ENCODE results near the gene CLTA.
"Not testable (repeated sequence)": the region's sequence is repeated elsewhere in the genome, so short reads cannot be mapped to it uniquely, and the experiment has no call there.

Gene CLTA

GRCh38 chr9:36159509-36159908 is 31.2 kb upstream of the CLTA start:
- DNase-seq, result not testable (repeated sequence)

GRCh38 chr9:36160126-36160525 is 30.6 kb upstream of the CLTA start:
- DNase-seq, result not testable (repeated sequence)

- no peak for DNase-seq
These were observed 29.5 kb upstream of the CLTA start for GRCh38 chr9:36161187-36161586.

- no peak for DNase-seq
These were observed 28.4 kb upstream of the CLTA start for GRCh38 chr9:36162211-36162738.

GRCh38 chr9:36163049-36163785 is 27.5 kb upstream of the CLTA start:
- no peak for DNase-seq

GRCh38 chr9:36163786-36164170 is 26.9 kb upstream of the CLTA start:
- DNase-seq, result no peak

GRCh38 chr9:36164372-36164771 is 26.3 kb upstream of the CLTA start:
- DNase-seq, result no peak

GRCh38 chr9:36164989-36165388 is 25.7 kb upstream of the CLTA start:
- no peak for DNase-seq

GRCh38 chr9:36165826-36166167 is 24.9 kb upstream of the CLTA start:
- DNase-seq, result no peak

GRCh38 chr9:36166168-36166927 is 24.4 kb upstream of the CLTA start:
- peak; percentile 68 for DNase-seq

GRCh38 chr9:36169166-36169565 is 21.6 kb upstream of the CLTA start, which contains the start of gene CCIN:
CCIN (plus strand) TSS chr9:36169388; CDS start chr9:36169503, 115 bp downstream.
- no peak for DNase-seq

GRCh38 chr9:36169708-36170107 is 21.0 kb upstream of the CLTA start:
- no peak for DNase-seq

GRCh38 chr9:36170531-36170930 is 20.2 kb upstream of the CLTA start:
- no peak for DNase-seq

- no peak for DNase-seq
These were observed 16.9 kb upstream of the CLTA start for GRCh38 chr9:36173861-36174260.

GRCh38 chr9:36174271-36174670 is 16.4 kb upstream of the CLTA start:
- DNase-seq, result no peak

GRCh38 chr9:36174731-36175130 is 16.0 kb upstream of the CLTA start:
- DNase-seq, result no peak

- not testable (repeated sequence) for DNase-seq
These were observed 15.5 kb upstream of the CLTA start for GRCh38 chr9:36175209-36175608.

- not testable (repeated sequence) for DNase-seq
These were observed 14.2 kb upstream of the CLTA start for GRCh38 chr9:36176496-36176895.

- no peak for DNase-seq
These were observed 13.2 kb upstream of the CLTA start for GRCh38 chr9:36177571-36177970.

- DNase-seq, result not testable (repeated sequence)
These were observed 10.5 kb upstream of the CLTA start for GRCh38 chr9:36180243-36180642.

- no peak for DNase-seq
These were observed 3.3 kb upstream of the CLTA start for GRCh38 chr9:36187414-36187813.

GRCh38 chr9:36188212-36188611 is 2.5 kb upstream of the CLTA start:
- DNase-seq, result no peak

- DNase-seq, result no peak
These were observed 745 bp upstream of the CLTA start for GRCh38 chr9:36189976-36190375.

GRCh38 chr9:36191290-36191645 is 547 bp downstream of the CLTA start:
- DNase-seq, result no peak

Measured in GDM1 (cell line).